Endothelial cell (in vitro differentiated cells): Measurements from ENCODE around the gene FLG2. TPM values are rescaled to one million over a fixed set of nuclear protein-coding genes. Genes with fewer than 3 reads are reported as not detected.

Source experiments
- DNase-seq: peaks from one replicate; pipeline ENCODE4 v3.0.0; 2021; ENCODE audit warnings: low spot score
- H3K27ac Mint-ChIP-seq: one replicate; pipeline ENCODE4 v1.8.0; 2021; ENCODE audit warnings: mixed read lengths, inconsistent platforms; ENCODE audit not compliant: unreplicated experiment
- H3K27me3 Mint-ChIP-seq: one replicate; pipeline ENCODE4 v1.8.0; 2021; ENCODE audit warnings: mild to moderate bottlenecking, moderate library complexity, mixed read lengths, inconsistent platforms; ENCODE audit not compliant: unreplicated experiment
- H3K36me3 Mint-ChIP-seq: one replicate; pipeline ENCODE4 v1.8.0; 2021; ENCODE audit warnings: mild to moderate bottlenecking, low read depth, mixed read lengths, inconsistent platforms; ENCODE audit not compliant: unreplicated experiment
- H3K4me1 Mint-ChIP-seq: one replicate; pipeline ENCODE4 v1.8.0; 2021; ENCODE audit warnings: mild to moderate bottlenecking, mixed read lengths, inconsistent platforms; ENCODE audit not compliant: unreplicated experiment
- H3K4me3 Mint-ChIP-seq: one replicate; pipeline ENCODE4 v1.8.0; 2021; ENCODE audit warnings: mild to moderate bottlenecking, mixed read lengths, inconsistent platforms; ENCODE audit not compliant: unreplicated experiment
- H3K9me3 Mint-ChIP-seq: one replicate; pipeline ENCODE4 v1.8.0; 2021; ENCODE audit warnings: mixed read lengths, inconsistent platforms; ENCODE audit not compliant: unreplicated experiment
- CTCF ChIP-seq: fragments of 200-600 bp; sonication (generic); IDR thresholded peaks from one replicate; pipeline ENCODE4 v1.5.0; 2021; ENCODE audit warnings: antibody characterized with exemption; ENCODE audit not compliant: unreplicated experiment
- total RNA-seq: library from RNA; stranded (reverse); fragmentation: NEBNext Ultra II Directional; extraction: Animal tissue kit (Norgen Biotek cat#: 25700); gene quantifications from one replicate; pipeline ENCODE4 v1.2.1, GENCODE V29; 2021; ENCODE audit not compliant: unreplicated experiment

The FLG2 gene
- total RNA-seq, 1 donor from 2014 or later: not detected

- H3K4me1 Mint-ChIP-seq: peaks cover 6% of the 10 kb centered on the region
- DNase-seq: no peak
- no peak overlapping the region for H3K4me3 Mint-ChIP-seq
- H3K27ac Mint-ChIP-seq: no peak overlapping the region
- H3K36me3 Mint-ChIP-seq: no peaks in the 10 kb centered on the region
- no peak for TF ChIP-seq CTCF
- peaks cover 3% of the 10 kb centered on the region for H3K27me3 Mint-ChIP-seq
- H3K9me3 Mint-ChIP-seq: no peaks in the 10 kb centered on the region
Measured at GRCh38 chr1:152392909-152393308, 33.1 kb upstream of the FLG2 start.

DNA sequence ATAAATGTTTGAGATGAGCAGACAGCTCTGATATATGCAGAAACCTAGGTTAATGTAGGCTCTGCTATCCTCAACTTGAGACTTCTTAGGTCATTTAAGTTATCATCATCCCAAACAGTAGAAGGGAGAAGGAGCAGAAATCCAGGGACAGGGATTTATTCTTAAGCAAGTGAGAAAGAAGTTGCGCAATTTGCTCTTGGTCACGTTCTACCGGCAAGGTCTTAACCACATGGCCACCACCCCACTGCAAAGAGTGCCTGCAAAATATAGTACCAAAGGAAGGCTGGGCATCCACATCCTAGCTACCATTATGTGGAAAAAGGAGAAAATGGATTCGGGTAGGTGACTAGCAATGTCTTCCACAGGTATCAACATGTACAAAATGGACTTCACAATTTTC is 29.1 kb upstream of the FLG2 start:
- Mint-ChIP-seq H3K36me3 (no peaks in the 10 kb centered on the region), H3K4me3 (no peak overlapping the region), H3K9me3 (no peaks in the 10 kb centered on the region)

DNA sequence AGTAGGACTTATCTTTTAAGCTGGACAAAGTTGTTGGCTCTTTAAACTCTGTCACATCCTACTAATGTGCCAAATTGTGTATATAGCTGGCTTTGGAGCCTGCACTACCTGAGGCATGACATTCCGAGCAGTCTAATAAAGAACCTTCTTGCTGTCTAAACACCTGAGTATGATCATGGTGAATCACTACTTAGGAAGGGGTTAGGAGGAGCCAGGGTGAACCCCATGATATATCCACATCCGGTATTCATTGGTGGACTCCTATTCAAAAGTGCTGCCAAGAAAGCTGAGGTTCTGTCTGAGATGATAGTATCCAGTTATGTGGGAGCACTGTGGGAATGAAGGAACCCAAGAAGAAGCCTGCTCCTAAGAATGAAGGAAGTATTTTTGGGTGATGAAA is 27.1 kb upstream of the FLG2 start:
- no peaks in the 10 kb centered on the region for H3K36me3 Mint-ChIP-seq
- H3K27ac Mint-ChIP-seq: no peak overlapping the region
- no peak for TF ChIP-seq CTCF
- no peaks in the 10 kb centered on the region for H3K27me3 Mint-ChIP-seq
- no peaks in the 10 kb centered on the region for H3K9me3 Mint-ChIP-seq
- H3K4me1 Mint-ChIP-seq: peaks cover 6% of the 10 kb centered on the region
- H3K4me3 Mint-ChIP-seq: no peak overlapping the region
- no peak for DNase-seq

More for the DNA sequence above, 29.1 kb upstream of the FLG2 start:
- peaks cover 6% of the 10 kb centered on the region for H3K4me1 Mint-ChIP-seq
- no peak for DNase-seq
- TF ChIP-seq CTCF: no peak
- no peak overlapping the region for H3K27ac Mint-ChIP-seq
- H3K27me3 Mint-ChIP-seq: peaks cover 1% of the 10 kb centered on the region

GRCh38 chr1:152380932-152381331 is 21.1 kb upstream of the FLG2 start:
- Mint-ChIP-seq H3K27ac (no peak overlapping the region), H3K9me3 (no peaks in the 10 kb centered on the region), H3K4me3 (no peak overlapping the region), H3K36me3 (no peaks in the 10 kb centered on the region), H3K4me1 (no peaks in the 10 kb centered on the region), H3K27me3 (no peaks in the 10 kb centered on the region)
- no peak for DNase-seq
- no peak for TF ChIP-seq CTCF

GRCh38 chr1:152374451-152374850 is 14.6 kb upstream of the FLG2 start:
- H3K27me3 Mint-ChIP-seq: no peaks in the 10 kb centered on the region
- no peaks in the 10 kb centered on the region for H3K36me3 Mint-ChIP-seq
- TF ChIP-seq CTCF: no peak
- no peaks in the 10 kb centered on the region for H3K9me3 Mint-ChIP-seq
- H3K27ac Mint-ChIP-seq: no peak overlapping the region
- no peak overlapping the region for H3K4me3 Mint-ChIP-seq
- H3K4me1 Mint-ChIP-seq: no peaks in the 10 kb centered on the region
- no peak for DNase-seq
